Hematopoietic multipotent progenitor cell treated with erythropoietin and hydrocortisone succinate and interleukin-3 and kit ligand, for 4 days (in vitro differentiated cells): ENCODE data around the gene TCF3.

ENCODE experiments used
- DNase-seq: peaks from one replicate; pipeline ENCODE4 v3.0.0-alpha.2; 2015

Gene TCF3

GRCh38 chr19:1629256-1629808, 23.1 kb downstream of the TCF3 start:
- no peak for DNase-seq

- no peak for DNase-seq
Measured at GRCh38 chr19:1627194-1627593, 25.2 kb downstream of the TCF3 start.

- no peak for DNase-seq
Measured at GRCh38 chr19:1626417-1627010, 25.9 kb downstream of the TCF3 start.

GRCh38 chr19:1624458-1624857, 28.0 kb downstream of the TCF3 start:
- DNase-seq: peak; percentile 88

GRCh38 chr19:1622541-1622940, 29.9 kb downstream of the TCF3 start:
- no peak for DNase-seq

GRCh38 chr19:1622007-1622406, 30.4 kb downstream of the TCF3 start:
- no peak for DNase-seq

- no peak for DNase-seq
Measured at GRCh38 chr19:1621574-1621973, 30.8 kb downstream of the TCF3 start.

GRCh38 chr19:1621021-1621420, 31.4 kb downstream of the TCF3 start:
- no peak for DNase-seq

GRCh38 chr19:1620502-1620901, 31.9 kb downstream of the TCF3 start:
- no peak for DNase-seq

- no peak for DNase-seq
Measured at GRCh38 chr19:1619703-1620102, 32.7 kb downstream of the TCF3 start.

GRCh38 chr19:1619094-1619439, 33.3 kb downstream of the TCF3 start:
- DNase-seq: no peak

GRCh38 chr19:1618157-1619093, 34.0 kb downstream of the TCF3 start:
- DNase-seq: peak; percentile 70

GRCh38 chr19:1616875-1617274, 35.5 kb downstream of the TCF3 start:
- DNase-seq: no peak

- DNase-seq: no peak
Measured at GRCh38 chr19:1616396-1616795, 36.0 kb downstream of the TCF3 start.

GRCh38 chr19:1615156-1615765, 37.2 kb downstream of the TCF3 start:
- no peak for DNase-seq

GRCh38 chr19:1613808-1614570, 38.4 kb downstream of the TCF3 start:
- DNase-seq: no peak

- no peak for DNase-seq
Measured at GRCh38 chr19:1613146-1613545, 39.3 kb downstream of the TCF3 start.

- no peak for DNase-seq
Measured at GRCh38 chr19:1612114-1613086, 40.0 kb downstream of the TCF3 start.

GRCh38 chr19:1611353-1611752, 41.1 kb downstream of the TCF3 start:
- DNase-seq: no peak

- no peak for DNase-seq
Measured at GRCh38 chr19:1610579-1610978, 41.8 kb downstream of the TCF3 start.

GRCh38 chr19:1609680-1610474, 42.5 kb downstream of the TCF3 start:
- no peak for DNase-seq
